ENCODE results near the gene ATG2A.

ATG2A gene

GRCh38 chr11:64902102-64902900, 14.7 kb downstream of the ATG2A start:
- no peak for DNase-seq (ENCODE audit: low read depth in 1 of 2, low spot score in 1 of 2)

DNA sequence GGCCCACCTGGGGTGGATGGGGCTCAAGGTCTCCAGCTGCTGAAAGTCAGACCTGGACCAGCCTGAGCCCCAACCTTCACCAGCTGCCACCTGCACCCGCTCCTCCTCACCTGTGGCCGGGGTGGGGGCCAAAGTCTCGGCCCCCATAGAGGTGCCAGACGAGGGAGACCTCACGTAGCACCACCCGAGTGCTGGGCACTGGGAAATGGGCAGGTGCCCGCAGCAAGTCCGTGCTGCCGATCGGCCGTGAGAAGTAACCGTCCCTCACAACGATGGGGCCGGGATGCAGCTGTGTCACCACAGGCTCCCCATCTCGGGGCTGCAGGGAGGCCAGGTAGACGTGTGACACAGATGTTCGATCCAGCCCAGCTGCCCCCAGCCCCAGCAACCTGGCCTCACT, 16.2 kb downstream of the ATG2A start:
- DNase-seq (ENCODE audit: low read depth in 1 of 2, low spot score in 1 of 2), result no peak

DNA sequence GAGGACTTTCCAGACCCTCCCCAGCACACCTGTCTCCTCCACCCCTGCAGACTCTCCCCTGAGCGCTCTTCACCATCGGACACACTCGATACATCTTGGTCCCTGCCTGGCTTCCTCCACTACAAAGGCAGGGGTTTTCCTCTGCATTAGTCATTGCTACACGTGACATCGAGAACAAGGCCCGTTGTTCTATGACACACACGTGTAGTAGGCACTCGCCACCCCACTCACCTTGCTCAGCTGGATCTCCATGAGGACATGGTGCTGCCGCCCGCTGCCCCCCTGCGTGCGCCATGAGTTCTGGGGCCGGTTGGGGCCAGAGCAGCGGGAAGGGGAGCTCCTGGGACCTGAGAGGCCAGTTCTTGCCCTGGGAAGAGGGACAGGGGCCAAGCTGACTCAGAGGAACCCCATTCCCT, 16.7 kb downstream of the ATG2A start:
- DNase-seq (ENCODE audit: low read depth in 1 of 2, low spot score in 1 of 2), result peak; percentile 37 to 64

DNA sequence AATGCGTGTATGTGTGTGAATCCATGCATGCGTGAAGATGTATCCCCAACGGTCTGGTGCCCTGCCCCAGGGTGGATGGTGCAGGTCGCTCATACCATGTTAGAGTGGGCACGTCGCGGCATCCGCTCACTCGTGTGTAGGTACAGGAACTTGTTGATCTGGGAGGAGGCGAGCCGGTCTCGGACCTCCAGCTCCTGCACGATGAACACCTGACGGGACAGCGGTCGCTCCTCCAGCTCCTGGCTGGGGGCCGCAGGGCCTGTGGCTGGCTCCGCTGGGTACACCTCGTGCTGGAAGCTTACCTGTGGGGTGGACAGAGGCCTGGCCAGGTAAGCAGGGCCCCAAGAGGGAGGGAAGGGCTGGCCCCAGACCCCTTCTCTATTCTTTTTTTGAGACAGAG, 18.5 kb downstream of the ATG2A start:
- no peak for DNase-seq (ENCODE audit: low read depth in 1 of 2, low spot score in 1 of 2)

- no peak for DNase-seq (ENCODE audit: low read depth in 1 of 2, low spot score in 1 of 2)
These were observed 18.9 kb downstream of the ATG2A start for GRCh38 chr11:64898076-64898445.

GRCh38 chr11:64897381-64898075, 19.5 kb downstream of the ATG2A start:
- DNase-seq (ENCODE audit: low read depth in 1 of 2, low spot score in 1 of 2), result no peak

DNA sequence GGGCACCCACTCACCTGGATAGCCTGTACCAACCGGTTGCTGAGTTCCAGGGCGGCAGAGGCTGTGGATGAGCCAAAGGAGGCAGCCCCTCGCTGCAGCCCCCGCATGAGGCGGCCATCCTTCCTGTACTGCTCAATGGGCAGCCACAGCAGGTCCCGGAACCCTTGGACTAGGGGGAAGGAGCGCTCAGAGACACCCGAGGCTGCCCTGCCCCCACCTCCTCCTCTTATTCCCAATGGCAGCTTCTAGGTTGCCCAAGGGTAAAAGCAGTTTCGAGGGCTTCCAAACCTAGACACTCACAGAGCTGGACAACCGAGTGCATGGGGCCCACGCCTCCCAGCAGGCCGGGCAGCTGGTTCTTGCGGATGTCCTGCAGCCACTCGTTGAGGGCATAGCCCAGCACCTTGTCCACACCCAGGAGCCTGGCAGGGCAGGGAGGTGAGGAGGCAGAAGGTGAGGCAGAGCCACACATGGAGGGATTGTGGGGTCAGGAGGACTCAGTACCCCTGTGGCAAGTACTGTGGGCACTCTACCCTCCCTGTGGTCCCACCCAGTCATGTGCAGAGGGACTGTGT, 20.5 kb downstream of the ATG2A start:
- no peak for DNase-seq (ENCODE audit: low read depth in 1 of 2, low spot score in 1 of 2)

DNA sequence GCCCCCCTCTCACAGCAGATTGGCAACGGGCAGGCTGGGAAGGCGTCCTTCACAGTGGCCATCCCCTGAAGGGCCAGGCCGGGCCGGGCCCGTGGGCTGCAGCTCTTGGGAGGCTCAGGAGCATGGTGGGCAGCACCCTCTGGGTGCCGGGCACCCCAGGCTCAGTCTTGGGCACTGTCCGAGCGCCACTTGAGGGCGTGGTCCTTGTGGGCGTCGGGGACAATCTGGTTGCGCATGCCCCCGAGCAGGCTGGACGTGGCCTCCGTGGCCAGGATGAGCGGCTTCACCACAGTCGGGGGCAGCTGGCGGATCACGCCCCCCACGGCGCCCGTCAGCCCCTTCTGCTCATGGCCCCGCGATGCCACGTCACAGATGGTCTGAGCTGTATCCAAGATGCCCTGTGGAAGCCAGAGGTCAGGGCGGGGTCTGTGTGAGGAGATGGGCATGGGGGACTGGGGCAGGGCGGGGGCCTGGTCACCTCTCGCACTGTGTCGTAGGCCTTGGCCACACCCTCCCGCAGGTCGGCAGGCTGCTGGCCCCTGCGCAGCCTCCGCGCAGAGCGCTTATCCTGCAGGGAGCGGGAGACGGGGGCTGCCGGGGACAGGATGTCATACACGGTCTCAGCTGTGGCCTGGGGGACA, 22.1 kb downstream of the ATG2A start:
- no peak for DNase-seq (ENCODE audit: low read depth in 1 of 2, low spot score in 1 of 2)

DNA sequence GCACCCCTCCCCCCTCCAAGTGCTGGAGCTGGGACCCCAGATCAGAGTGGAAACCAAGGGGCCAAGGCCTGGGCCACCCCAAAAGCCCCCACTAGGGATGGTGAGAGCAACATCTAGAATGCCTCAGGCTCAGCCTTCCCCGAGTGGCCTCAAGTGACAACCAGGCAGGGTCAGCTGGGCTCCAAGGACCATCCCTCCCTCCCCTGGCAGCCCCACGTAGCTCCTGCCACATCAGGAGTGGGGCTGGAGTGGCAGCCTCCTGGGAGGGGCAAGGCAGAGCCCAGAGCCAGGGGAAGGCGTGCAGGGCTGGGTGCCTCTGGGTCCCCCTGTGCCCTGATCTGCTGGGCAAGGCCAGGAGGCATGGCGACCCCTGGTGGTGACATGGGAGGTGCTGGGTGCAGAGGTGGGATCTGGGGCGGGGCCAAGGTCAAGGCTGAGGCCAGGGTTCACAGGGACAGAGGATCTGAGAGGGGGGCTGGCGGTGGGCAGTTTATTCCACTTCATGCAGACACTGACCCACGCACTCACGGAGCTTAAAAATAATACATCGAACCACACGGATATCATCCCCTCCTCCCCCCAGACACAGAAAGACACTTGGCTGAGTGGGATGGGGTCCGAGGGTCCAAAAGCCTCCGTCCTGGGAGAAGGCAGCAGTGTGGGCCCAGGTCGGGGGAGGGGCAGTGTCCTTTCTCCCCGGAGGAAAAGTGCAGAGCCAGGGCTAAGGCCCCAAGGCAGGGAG, 22.8 kb downstream of the ATG2A start:
- peak; percentile 83 to 87 for DNase-seq (ENCODE audit: low read depth in 1 of 2, low spot score in 1 of 2)

DNA sequence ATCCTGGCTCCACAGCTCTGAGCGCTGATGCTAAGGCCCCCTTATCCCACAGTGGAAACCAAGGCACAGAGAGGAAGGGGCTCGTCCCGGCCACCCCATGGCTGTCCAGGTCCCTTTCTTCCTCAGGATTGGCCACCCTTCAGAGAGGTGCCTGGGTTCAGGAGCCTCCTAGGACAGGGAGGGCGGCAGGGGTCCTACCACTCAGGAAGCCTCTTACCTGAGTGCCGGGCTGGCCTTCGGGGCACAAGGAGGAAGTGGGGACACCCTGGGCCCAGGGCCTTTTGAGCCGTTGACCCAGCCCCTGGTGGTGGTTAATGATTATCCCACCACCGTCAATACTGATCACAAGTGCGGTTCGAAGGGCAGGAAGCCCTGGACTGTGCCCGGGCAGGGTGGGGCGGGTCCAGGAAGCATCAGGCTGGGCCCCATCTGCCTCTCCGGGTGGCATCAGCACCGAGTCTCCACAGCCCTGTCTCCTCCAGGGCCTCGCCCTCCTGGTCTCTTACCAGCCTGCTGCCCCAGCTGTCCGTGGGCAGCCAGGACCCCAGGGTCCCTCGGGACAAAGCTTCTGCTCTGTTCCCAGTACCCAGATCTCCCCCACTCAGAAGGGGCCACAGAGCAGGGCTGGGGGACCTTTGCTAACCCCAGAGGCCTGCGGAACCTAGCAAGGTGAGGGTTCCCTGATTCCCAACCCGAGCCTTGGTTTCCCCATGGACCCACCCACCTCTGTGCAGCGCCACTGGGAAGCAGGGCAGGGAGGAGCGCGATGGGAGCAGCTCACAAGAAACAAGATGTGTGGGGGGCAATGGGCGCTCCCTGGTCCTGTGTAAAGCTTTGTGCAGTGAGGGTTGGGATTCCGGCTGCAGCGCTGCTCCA, 23.6 kb downstream of the ATG2A start:
- DNase-seq (ENCODE audit: low read depth in 1 of 2, low spot score in 1 of 2), result no peak

GRCh38 chr11:64892838-64893193, 24.2 kb downstream of the ATG2A start:
- no peak for DNase-seq (ENCODE audit: low read depth in 1 of 2, low spot score in 1 of 2)

GRCh38 chr11:64892411-64892831, 24.6 kb downstream of the ATG2A start:
- no peak for DNase-seq (ENCODE audit: low read depth in 1 of 2, low spot score in 1 of 2)

DNA sequence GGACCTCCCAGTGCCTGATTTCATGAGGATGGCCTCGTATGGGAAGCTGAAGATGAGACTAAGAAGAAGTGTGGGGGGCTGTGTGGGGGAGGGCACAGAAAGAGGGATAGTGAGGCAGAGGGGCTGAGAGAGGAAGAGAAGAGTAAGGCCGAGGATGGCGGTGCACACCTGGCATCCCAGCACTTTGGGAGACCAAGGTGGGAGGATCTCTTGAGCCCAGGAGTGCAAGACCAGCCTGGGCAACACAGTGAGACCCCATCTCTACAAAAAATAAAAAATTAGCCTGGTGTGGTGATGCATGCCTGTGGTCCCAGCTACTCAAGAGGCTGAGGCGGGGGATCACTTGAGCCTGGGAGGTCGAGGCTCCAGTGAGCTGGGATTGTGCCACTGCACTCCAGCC, 25.1 kb downstream of the ATG2A start:
- DNase-seq (ENCODE audit: low read depth in 1 of 2, low spot score in 1 of 2), result no peak

- no peak for DNase-seq (ENCODE audit: low read depth in 1 of 2, low spot score in 1 of 2)
These were observed 25.7 kb downstream of the ATG2A start for GRCh38 chr11:64891215-64891848.

- DNase-seq (ENCODE audit: low read depth in 1 of 2, low spot score in 1 of 2), result no peak
These were observed 26.5 kb downstream of the ATG2A start for GRCh38 chr11:64890522-64890939.

GRCh38 chr11:64888729-64889511, 28.1 kb downstream of the ATG2A start:
- no peak for DNase-seq (ENCODE audit: low read depth in 1 of 2, low spot score in 1 of 2)

GRCh38 chr11:64888406-64888728, 28.6 kb downstream of the ATG2A start:
- DNase-seq (ENCODE audit: low read depth in 1 of 2, low spot score in 1 of 2), result no peak

DNA sequence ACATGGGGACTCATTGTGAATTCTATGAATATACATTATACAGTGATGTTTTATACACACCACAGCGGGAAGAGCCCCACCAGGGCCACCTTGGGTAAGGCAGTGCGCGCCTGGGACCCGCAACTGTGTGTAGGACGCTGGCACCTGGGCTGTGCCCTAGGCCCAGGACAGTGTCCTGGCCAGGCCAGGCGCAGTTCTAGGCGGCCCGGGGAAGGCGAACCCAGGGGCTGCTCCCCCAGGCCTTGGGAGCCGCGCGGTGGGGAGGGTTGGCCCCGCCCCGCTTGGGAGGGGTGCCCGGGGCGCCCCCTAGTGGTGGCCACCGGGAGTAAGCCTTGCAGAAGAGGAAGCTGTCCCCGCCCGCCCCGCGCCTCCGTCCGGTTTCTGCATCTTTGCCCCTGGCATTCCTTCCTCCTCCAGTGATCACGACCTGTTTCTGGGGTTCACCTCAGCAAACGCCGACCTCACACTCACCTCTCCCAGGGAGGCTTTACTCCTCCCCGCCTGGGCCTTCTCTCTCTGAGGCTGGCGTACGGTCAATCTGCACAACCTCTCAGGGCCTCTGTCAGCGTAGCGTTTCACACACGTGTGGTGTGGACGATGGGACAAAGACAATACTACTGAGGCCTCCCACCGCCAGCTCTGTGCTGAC, 29.1 kb downstream of the ATG2A start:
- DNase-seq (ENCODE audit: low read depth in 1 of 2, low spot score in 1 of 2), result peak; percentile 75 to 79

All from activated T-helper 1 cell treated with anti-CD3 and anti-CD28 coated beads, Interleukin-2, amount 50 U/mL, for 16 hours (primary cell).